Activated CD8-positive, alpha-beta memory T cell treated with anti-CD3 and anti-CD28 coated beads, Interleukin-2, amount 50 U/mL, for 48 hours (primary cell): ENCODE data around the gene PEX14.

Experiments used
- DNase-seq: peaks from one replicate; pipeline ENCODE4 v3.0.0-alpha.2; 2020

PEX14 gene

DNA sequence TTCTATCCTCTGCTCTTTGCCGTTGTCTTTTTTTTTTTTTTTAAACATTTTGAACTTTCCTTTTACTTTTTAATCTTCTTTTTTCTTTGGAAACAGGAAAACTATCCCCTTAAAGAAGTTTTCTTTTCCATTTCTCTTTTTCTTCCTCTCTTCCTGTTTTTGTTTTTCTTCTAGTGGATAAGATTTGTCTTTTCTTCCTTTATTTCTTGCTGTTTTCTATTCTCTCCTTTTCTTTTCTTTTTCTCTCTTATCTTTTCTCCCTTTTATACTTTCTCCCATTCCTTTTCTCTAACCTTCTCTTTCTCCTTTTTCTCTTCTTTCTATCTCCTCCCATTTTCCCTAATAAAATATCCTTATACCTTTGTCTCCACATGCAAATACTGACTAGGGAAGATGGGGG lies 46.2 kb downstream of the PEX14 start:
- DNase-seq = no peak

DNA sequence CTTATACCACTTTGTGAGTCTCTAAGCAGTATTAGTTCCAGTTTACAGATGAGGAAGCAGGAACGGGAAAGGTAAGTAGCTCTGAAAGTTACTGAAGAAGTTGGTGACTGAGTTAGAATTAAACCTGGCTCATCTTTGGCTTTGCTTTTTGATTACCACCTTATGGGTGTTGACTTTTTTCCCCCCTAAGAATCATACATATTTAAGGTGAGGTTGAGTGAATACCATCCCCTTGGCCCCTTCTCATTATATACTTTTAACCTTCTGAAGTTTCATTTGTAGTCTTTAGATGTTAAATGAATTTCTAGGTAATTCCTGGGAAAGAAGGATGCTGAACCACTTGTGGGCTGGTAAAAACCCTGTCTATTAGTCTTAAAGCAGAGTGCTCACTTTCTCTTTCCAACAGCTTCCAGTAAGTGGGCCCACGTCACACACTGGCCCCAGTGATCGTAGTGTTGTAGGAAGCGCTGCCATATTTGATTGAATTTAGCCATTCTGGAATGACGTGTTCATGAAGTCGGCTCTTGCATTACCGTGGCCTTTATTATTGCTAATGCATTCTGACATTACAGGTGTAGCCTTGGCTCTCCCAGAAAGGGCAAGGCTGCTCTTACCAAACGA lies 46.9 kb downstream of the PEX14 start:
- no peak for DNase-seq

DNA sequence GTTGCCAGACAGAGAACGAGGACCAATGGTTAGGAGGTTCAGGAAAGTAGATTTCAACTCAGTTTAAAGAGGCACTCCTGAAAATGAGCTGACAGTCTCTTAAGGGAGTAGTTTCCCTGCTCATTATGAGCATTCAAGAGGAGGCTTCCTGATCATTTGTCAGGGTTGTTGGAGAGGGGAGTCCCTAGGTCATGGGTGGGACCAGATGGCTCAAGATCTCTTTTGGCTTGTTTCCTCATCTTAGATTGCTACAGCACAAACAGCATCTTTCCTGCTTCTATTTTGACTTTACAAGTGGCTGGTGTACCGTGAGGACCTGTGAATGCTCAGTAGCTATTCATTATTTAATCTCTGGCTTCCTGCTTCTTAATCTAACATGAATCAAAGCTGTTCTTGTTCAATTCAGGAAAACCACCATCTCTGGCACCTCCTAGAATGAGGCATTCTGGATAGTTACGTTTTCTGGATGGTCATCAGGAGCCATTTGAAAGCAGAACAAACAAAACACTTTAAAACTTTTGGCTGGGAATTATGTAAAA lies 47.6 kb downstream of the PEX14 start:
- DNase-seq = no peak

DNA sequence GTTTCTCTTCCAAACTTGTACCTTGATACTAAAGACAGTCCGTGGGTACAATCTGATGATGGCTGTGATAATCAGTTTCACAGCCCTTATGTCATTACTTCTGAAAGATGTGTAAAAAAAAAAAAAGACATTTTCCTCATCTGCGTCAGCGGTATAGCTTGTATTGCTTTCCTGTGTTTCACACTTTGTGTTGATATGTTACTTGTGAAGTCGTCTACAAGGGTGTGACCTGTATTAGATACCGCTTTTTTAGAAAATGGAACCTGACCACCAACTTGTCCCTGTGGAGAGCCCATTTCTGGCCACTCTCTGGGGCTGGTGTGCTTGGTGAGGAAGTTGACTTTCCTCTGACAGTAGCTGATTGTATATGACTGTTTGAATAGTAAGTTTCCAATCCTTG lies 50.5 kb downstream of the PEX14 start:
- no peak for DNase-seq

DNA sequence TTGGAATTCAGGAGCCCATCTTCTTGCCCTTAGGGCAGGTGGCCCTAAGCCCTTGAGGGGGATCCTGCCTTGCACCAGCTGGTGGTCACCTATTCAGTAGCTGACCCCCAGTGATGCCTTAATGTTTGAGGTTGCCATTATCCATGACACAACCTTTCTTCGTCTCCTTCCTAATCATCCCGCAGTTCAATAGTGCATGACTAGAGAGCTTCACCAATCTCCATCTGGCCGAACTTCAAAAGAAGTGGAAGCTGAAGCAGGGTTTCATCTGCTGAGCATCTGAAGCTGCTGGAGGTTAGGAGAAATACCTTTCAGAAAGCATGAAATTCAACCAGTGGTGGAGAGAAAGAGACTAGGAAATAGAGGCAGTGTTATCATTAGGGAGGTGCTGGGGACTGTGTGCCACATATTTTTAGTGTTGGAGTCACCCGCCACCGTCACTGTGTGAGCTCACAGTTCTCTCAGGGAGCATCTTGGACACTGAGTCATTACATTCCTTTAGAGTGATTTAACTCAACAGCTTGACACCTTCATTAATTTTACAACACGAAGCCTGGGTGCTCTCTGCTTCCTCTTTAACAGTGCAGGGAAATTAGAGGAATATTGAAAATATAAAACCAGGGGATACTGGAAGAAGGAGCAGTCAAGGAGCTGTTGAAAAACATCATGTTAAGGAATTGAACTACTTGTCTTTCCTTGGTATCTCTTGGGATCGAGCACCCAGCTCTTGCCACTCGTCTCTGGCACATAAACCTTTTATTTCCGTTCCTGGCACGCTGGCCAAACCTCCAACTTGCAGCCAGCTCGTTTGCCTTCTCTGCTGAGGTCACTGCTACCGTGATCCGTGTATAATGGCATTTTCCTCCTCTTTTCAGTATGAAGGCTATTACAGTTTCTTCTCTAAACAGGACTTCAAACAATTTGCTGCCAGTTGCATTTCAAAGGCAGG lies 53.6 kb downstream of the PEX14 start:
- no peak for DNase-seq

DNA sequence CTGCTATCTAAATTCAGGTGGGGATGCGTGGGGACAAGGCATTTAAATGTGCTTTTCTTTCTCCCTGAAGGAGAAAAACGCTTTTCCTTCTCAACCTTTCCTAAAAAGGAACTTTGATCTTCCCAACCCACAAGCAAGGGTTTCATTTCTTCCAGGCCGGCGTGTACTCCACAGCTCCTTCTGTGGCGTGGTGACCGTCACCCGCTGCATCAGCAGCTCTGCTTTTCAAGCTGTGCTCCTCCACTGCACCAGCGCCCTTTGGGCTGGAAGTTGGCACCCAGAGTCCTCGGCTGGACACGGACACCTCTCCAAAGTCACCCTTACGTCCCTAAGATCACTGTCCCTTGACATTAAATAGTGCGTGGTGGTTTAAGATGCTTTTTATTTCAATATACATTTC lies 54.3 kb downstream of the PEX14 start:
- DNase-seq = no peak

DNA sequence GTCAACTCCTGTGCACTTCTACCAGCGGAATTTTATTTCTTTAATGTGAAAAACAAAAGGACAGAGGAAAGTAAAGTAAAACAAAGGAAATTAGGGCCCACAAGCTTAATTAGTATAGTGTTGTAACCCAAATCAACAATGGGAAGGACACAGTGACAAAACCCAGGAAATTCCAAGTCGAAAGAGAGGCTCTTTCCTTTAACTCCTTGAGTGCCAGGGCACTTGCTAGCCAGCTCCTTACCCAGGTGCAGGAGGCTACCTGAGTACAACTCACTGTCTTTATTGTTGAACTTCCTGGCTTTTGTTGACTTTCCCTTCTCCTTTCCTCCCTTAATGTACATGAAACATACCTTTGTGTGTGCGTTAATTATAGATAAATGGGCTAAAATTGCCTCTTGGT lies 55.0 kb downstream of the PEX14 start:
- DNase-seq = no peak

DNA sequence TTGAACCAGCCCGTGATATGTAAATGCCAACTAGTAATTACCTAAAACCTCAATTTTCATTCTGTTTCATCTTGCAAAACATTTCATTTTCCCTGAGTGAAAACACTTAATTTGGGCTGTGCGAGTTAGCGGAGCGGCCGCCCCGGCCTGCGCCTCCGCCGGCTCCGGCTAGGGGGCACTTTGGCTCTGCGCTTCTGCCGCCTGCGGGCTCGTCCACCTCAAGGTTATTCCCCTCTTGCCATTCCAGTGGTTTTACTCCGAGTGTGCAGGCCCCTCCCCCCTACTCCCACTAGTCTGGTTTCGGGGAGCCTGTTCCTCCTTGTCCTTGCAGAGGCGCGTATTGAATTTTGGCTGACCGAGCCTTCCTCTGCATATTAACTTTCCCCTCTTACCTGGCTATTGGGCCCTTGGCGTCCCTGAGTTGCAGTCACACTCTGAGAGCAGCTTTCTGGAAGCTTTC lies 55.6 kb downstream of the PEX14 start:
- DNase-seq = no peak

DNA sequence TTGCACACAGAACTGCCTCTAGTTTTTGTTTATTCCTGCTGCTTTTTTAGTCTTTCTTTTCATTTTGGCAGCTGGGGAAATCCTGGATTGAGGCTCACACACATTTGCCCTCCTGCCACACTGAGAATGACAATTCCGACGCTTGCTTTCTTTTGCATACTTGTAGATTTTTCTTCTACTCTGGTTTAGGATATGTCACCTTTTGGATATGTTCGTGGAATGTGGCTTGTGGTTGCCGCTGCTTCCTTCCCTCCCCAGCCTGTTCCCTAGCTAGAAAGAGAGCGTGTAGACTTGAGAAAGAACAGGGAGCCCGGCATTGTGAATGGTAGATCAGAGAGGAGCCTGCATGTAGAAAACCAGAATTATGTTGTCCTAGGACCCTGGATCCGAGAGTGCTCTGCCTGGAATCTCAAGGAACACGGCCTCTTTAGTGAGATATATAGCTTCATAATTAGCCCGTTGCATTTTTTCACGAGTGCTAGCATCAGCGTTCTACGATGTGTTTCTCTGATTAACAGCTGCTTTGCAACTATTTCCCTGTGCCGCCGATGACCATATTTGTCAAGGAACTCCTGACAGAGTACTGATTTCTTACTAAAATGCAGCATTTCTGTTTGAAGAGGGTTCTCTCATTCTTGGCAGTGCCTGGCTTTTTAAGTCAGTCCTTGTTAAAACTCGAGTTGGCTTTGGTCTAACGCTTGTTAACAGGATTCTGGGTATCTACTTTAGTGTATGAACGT lies 56.2 kb downstream of the PEX14 start:
- DNase-seq = no peak

DNA sequence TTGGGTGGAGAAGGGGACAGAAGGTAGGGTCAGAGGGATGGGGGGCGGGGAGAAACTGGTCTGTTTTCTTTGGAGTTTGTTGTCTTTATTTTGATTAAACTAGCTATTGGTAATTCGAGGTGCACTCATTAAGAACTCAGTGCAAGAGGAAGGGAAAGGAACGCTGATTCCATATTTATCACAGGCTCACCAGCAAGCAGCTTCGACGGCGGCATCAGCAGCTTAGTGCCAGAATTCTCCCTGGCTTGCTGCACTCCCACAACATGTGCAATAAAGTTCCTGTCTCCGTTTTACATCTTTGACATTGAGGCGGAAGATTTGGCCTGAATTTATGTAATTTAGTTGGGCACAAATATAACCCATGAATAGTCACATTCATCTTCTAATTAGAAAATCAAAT lies 57.6 kb downstream of the PEX14 start:
- no peak for DNase-seq

DNA sequence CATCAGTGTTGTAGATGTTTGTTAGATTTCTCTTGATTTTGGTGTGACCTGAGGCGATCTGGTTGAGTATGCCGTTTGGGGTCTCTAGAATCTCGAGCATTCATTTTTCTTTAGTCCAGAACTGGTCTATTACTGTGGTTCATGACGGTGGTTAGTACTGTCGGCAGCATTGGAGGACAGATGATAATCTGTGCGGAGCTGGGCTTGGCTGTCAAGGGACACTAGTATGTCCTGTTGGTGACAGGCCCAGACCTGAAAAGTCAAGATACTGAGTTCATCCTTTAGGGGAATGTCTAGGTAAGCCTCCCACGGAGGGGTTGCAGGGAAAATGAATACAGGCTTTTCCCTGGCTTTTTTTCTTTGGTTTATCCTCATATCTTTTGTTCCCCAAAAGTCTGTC lies 59.8 kb downstream of the PEX14 start:
- DNase-seq = no peak

DNA sequence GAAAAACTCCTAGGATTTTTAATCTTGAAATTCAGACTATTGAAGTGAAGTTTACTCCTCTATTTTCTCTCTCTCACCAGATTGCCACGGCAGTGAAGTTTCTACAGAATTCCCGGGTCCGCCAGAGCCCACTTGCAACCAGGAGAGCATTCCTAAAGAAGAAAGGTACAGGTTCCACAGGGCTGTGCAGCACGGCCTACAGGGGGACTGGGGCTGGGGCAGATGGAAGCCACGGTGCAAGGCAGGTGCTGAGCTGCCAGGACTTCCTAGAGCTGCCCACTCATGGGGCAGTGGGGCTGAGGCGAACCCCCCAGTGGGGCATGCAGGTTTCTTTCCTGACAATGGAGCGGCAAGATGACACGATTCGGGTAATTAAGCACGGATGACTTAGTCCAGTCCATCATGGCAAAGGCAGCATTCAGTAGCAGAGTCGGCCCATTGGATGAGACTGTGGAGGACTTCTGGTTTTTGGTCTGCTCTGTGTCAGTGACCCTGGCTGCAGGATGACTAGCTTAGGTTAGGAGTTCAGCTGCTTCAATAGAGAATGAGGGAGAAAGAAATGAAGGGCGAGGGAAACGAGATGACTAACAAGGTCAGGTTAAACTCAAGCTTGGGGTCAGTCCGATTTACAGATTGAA lies 61.5 kb downstream of the PEX14 start:
- DNase-seq = no peak

DNA sequence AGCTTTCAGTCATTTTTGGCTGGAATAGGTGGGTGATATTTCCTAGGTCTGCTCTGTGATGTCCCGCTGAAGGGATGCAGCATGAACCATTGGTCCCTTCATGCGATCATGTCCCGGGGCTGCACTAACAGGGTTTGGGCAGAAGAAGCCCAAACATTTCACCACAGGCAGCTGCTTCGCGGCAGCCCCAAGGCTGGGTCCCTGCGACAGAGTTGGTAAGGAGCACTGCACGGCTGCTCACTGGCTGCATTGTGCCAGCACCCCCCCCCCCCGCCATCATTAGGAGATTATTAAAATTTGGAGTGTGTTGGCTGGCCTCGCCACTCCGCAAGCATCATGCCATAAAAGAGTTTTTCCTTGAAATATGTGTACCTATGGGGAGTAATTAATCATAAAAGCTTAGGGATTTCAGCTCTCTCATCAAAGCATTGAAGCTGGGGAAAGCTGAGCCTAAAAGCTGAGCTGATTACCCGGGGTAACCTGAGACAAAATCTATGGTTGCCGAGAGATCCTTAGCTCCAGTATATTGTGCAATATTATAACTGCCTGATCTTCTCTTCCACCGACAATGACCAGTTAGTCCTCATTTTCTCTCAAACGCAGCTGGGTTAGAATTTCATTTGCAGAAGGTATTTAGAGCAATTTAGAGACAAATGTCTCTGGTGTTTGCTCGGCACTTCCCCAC lies 62.5 kb downstream of the PEX14 start:
- DNase-seq = no peak

DNA sequence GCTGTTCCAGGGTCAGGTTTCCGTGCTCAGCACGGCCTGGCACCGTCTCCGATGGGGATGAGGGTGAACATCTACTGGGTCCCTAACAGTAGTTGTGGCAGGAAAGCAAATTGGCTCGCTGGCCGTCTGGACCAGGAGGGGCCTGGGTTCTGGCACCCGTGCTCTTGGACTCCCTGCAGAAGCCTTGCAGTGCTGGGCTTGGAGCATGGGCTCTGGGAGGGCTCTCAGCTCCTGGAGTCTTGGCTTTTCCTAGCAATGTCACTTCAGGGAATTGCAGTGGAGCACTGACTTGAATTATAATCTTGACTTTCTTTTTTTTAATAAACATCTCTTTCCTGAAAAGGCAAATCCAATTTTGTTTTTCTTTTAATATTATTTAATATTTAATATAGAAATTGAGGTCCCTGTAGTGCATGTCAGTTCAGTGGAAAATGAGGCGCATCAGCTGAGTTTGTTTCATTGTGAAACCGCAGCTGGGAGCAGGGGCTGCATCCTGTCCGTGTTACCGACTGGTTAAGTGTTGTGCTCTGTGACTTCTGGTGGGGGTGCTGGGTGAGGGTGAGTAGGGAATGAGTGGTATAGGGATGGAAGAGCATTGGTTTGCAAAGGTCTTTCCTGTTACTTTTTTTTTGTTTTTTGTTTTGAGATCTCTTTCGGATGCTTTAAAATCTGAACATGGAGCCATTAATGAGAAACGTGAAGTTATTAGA lies 64.1 kb downstream of the PEX14 start:
- DNase-seq = no peak

DNA sequence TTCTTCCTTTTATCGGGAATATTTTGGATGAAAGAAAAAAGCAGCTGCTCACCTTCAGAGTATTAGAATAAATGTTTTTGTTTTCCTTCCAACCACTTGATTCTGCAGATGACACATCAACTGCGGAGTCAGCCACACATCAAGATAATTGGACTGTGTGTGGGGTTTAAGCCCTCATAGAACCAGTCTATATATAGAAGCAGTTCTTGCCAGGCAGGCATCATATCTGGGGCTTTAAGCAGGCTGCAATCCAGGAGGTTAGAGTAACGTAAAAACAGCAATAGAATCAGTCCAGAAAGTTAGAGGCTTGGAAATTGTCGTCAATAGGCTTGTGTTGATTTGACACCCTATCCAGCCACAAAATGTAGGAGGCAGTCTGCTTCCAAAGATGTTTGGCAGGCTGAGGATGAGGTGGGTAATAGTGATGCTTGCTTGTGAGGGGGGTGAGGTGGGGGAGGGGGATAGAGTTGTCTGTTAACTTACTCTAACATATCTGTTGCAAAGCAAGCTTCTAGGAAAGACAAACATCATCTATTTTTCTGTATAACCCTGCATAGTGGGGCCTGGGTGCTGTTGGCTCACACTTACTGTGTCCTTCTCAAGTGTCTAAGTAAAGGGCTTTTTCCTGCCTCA lies 64.8 kb downstream of the PEX14 start:
- no peak for DNase-seq

DNA sequence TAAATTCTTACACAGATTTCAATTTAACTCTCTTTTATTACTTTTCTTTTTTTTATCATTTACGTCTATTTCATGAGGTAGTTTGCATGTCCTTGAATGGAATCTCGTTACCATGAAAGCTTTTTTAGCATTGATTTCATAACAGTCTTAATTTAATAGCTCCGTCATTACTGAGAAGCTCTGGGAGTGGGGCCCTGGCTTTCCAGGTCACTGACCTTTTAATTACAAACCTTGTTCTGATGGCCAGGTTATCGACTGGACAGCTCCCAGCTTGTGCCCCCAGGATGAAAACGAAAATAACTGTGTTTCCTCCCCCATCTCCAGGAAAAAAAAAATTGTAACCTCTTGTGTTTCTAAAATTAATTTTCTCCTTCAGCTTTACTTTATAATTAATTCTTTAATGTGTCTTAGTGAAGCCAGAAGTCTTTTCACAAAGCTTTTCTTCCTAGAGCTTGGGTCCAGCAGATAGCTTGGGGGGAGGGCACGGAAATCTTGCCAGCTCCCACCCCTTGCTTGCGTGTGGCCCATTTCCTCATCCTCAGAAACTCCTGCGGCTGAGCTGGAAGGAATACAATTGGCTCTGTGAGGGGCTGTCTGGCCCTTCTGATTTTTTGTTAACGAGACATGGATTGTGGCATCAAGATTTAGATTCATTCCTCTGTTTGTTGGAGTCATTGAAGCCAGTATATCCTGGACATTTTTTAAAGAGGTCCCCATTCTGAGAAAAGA lies 65.7 kb downstream of the PEX14 start:
- DNase-seq = no peak

DNA sequence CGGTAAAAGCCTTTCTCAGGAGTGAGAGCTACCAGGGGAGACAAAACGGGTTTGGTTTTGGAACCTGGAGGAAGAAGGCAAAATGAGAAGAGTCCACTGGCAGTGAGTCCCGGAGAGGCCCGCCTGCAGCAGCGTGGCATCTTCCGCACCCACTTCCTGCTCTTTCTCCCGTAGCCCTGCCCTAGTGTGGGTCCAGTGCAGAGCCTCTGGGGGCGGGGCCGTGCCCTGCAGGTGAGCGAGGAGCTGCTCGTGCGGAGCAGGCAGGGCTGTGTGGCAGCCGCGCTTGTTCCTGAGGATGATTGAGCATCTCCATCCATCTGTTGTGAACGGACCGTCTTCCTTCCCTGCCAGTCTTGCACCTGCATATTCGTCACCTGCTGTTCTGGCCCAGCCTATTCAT lies 66.5 kb downstream of the PEX14 start:
- no peak for DNase-seq

DNA sequence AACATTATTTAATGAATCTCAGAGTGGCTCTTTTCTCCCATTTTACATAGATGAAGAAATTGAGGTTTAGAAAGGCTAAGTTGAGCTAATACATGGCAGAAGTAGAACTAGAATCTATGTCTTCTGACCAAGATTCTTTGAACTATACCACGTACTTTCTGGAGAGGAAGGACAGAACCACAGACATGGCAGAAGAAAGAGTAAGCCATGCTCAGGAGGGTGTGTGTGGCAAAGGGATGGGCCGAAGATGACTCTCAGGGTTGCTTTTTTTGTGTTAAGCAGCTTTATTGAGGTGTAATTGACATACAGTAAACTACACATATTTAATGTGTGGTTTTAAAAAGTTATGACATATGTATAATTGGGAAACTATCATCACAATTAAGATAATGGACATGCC lies 69.5 kb downstream of the PEX14 start:
- no peak for DNase-seq

DNA sequence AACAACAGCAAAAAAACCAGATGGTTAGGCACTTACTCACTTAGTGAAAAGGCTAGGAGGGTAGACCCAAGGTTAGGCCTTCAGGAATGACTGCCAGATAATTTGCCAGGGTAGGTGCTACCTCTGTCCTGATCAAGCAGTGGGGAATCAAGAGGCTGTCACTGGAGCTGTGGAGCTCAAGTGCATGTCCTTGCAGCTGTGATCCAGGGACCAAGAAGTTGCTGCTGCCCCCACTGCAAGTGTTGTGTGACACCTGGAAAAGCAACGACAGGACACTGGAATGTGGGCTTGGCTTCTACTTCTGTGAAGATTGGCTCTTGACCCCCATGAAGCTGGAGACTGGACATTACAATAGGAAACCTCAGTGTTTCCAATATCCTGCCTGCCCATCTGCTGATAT lies 72.1 kb downstream of the PEX14 start:
- no peak for DNase-seq

DNA sequence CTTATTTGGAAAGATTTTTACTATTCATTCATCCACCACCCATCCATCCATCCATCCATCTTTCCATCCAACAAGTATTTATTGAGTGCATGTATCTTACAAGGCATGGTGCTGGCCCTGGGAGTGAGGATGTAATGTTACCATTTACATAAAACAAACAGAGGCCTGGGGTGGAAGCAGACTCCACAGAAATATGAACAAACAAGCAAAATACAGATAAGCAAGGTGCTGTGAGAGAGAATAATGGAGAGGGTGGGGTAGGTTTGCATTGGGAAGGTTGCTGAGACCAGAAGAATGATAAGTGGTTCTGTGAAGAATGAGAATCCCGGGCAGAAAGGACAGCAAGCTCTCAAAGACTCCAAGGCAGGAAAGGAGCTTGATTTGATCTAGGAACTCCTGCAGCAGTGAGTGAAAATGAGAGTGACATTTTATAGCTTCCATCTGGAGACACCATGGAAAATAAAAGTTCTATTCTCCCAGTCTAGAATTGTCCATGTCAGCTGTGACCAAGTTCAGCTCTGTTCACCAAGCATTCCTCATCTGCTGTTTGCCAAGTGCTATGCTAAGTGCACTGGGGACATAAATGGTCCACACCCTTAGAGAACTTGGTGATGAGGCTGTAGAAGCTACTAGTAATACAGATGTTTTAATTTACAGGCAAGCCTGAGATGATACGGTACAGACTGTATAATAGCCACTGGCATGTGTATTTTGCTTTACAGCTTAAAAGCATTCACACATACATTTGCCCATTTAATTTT lies 75.3 kb downstream of the PEX14 start:
- no peak for DNase-seq
